Suprapubic skin (tissue), 4 donors: ENCODE measurements around the gene MRPL32.

ENCODE experiments used
- CTCF ChIP-seq, 2 donors: fragments of 200-600 bp in 1 of 2; fragments of 450-650 bp in 1 of 2; sonication (generic) in 1 of 2; IDR thresholded peaks; one replicate each; pipeline ENCODE4 v1.5.1; 2016 to 2019; ENCODE audit warnings: antibody characterized with exemption in 2 of 2, mild to moderate bottlenecking in 1 of 2, moderate library complexity in 1 of 2
- EP300 ChIP-seq: sonication (generic); formaldehyde crosslinking; IDR thresholded peaks from one replicate; pipeline ENCODE4 v1.6.1; 2017; ENCODE audit warnings: antibody characterized with exemption
- POLR2A ChIP-seq, 2 donors: fragments of 450-650 bp; IDR thresholded peaks; one replicate each; pipeline ENCODE4 v1.6.1; 2017; ENCODE audit warnings: antibody characterized with exemption in 2 of 2, mild to moderate bottlenecking in 2 of 2, moderate library complexity in 2 of 2
- POLR2AphosphoS5 ChIP-seq, 3 donors: sonication (generic); formaldehyde crosslinking; IDR thresholded peaks; one replicate each; pipeline ENCODE4 v1.6.1; 2017; ENCODE audit warnings: antibody characterized with exemption in 3 of 3

DNA sequence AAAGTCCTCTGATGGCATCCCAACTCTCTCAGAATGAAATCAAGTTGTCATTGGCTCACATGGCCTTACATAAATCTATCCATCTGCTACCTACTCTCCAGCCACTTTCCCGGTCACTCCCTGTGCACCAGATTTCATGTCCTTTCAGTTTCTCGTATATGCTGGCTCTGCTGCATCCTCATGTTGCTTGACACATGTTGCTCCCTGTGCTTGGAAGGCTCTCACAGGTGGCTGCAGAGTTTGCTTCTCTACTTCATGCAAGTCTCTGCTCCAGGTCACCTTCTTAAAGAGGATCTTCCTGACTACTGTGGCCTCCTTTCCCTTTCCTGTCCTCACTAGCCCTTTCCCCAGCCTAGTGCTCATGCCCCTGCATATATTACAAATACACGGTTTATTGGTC is 48.3 kb downstream of the MRPL32 start:
- no peak for TF ChIP-seq CTCF (IDR thresholded peaks at IDR 0.05)
- no peak for TF ChIP-seq EP300
- no peak for TF ChIP-seq POLR2A (IDR thresholded peaks at IDR 0.05)
- no peak for TF ChIP-seq POLR2AphosphoS5 (IDR thresholded peaks at IDR 0.05)
